Cardiac fibroblast (primary cell): ENCODE results near the gene ANK2.

ENCODE experiments used
- DNase-seq, 2 donors: peaks; one replicate each; pipeline versions ENCODE4 v3.0.0 to v3.0.0-alpha.2; 2010; ENCODE audit warnings: low read depth in 2 of 2
- H3K4me3 ChIP-seq, 2 donors: replicated peaks in 1 of 2; 1 replicate in 1 of 2; 2 replicates in 1 of 2; pipeline ENCODE4 v1.5.1; 2011; ENCODE audit warnings: low read depth in 2 of 2, low read length in 2 of 2, mild to moderate bottlenecking in 2 of 2, moderate library complexity in 1 of 2
- CTCF ChIP-seq: IDR thresholded peaks from one replicate; pipeline ENCODE4 v1.5.1; 2011; ENCODE audit warnings: low read depth, mild to moderate bottlenecking, low read length, inconsistent platforms

ANK2 gene

GRCh38 chr4:113256946-113257345 is 207.5 kb downstream of the ANK2 start:
- H3K4me3 ChIP-seq = no peak overlapping the region
- TF ChIP-seq CTCF = no peak
- peak; percentile 18 to 23 for DNase-seq

GRCh38 chr4:113260688-113261087 is 211.2 kb downstream of the ANK2 start:
- TF ChIP-seq CTCF = no peak
- no peak overlapping the region for H3K4me3 ChIP-seq
- peak; percentile 12 to 60 for DNase-seq

GRCh38 chr4:113263274-113263673 is 213.8 kb downstream of the ANK2 start:
- no peak for TF ChIP-seq CTCF
- H3K4me3 ChIP-seq = no peak overlapping the region
- DNase-seq = no peak

GRCh38 chr4:113270520-113271319 is 221.3 kb downstream of the ANK2 start:
- TF ChIP-seq CTCF = no peak
- H3K4me3 ChIP-seq = no peak overlapping the region
- no peak for DNase-seq

GRCh38 chr4:113272523-113272922 is 223.1 kb downstream of the ANK2 start:
- H3K4me3 ChIP-seq = no peak overlapping the region
- no peak for DNase-seq
- no peak for TF ChIP-seq CTCF

GRCh38 chr4:113273721-113274220 is 224.3 kb downstream of the ANK2 start:
- no peak overlapping the region for H3K4me3 ChIP-seq
- DNase-seq = no peak
- no peak for TF ChIP-seq CTCF
